NCI-H1694 (cell line): ENCODE results near the gene CLN6.
"Not testable (repeated sequence)": the region's sequence is repeated elsewhere in the genome, so short reads cannot be mapped to it uniquely, and the experiment has no call there.

Source experiments
- DNase-seq: peaks from one replicate; lab custom pipeline; 2025; lab: John Stamatoyannopoulos, UW

The CLN6 gene

DNA sequence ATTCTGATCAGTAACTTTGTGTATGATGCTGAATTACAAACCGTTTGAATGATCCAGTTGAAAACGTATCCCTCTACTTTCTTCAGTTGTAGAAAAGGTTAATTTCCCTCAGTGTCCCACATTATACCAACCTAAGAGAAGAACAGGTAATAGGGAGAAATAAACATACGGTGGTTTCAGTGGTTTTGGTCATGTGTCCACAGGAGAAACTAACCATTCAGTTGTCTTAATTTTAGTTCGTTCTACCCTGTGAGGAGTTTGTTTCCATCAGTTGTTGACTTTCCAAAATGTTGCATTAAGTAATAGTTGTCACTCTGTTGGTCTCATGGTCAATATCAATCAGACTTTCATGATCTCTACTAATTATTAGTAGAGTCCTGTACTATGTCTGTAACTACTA is 39.5 kb downstream of the CLN6 start:
- no peak for DNase-seq

- DNase-seq, result no peak
These were observed 40.9 kb downstream of the CLN6 start for GRCh38 chr15:68188647-68189046.

DNA sequence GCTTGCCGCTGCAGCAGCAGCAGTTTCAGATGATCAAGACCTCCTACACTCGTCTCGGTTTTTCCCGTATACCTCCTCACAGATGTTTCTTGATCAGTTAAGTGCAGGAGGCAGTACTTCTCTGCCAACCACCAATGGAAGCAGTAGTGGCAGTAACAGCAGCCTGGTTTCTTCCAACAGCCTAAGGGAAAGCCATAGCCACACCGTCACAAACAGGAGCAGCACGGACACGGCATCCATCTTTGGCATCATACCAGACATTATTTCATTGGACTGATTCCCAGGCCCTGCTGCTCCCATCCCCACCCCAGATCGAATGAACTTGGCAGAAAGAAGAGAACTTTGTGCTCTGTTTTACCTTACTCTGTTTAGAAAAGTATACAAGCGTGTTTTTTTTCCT is 42.0 kb downstream of the CLN6 start:
- peak; percentile 64 for DNase-seq

GRCh38 chr15:68186671-68187397 is 42.7 kb downstream of the CLN6 start:
- DNase-seq, result no peak

DNA sequence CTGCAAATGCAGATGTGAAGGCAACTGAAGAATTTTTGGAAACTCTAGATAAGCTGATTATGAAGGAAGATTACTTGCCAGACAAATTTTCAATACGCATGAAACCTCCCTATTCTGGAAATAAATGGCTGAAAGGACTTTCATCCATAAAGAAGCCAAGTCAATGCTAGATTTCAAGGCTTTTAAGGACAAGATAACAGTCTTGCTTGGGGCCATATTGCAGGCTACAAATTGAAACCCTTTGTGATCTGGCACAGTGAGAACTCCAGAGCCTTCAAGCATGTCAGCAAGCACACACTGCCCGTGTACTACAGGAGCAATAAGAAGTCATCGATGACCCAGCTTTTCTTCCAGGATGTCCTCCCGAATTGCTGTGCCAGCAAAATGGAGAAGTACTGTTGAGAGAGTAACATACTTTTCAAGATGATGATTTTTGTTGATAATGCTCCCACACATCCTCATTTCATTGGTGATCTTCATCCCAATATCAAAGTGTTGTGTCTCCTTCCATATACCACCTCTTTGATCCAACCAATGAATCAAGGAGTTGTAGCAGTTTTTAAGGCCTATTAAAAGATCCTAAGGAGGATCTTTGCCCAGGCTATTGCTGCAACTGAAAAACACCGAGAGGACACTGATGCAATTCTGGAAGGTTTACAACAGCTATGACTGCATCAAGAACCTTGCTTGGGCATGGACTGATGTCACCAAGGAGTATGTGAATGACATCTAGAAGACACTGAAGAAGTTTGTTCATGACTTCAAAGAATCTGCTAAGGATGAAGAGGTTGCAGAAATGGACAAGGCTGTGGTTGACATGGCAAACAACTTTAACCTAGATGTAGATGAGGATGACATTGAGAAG is 44.7 kb downstream of the CLN6 start:
- no peak for DNase-seq

DNA sequence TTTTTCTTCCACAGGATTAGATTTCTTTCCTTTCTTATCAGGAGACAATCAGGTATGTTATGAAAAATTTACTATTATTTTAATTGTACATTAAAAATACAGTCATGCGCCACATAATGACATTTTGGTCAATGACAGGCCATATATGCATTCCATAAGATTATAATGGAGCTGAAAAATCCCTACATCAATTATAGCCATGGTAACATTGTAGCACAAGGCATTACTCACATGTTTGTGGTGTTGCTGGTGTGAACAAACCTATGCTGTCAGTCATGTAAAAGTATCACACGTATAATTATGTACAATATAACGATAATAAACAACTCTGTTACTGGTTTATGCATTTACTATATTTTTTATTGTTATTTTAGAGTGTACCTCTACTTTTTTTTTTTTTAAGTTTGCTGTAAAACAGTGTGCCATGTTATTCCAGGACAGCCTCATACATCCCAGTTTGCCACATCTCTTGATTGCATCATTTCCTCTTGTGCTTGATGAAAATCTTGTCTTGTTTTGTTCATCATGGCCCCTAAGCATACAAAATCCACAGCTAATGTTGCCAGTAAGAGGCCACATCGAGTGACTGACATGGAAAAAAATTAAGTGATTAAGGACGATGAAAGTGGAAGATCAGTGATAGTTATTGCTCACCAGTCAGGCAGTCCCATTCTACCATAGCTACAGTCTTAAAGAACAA is 45.8 kb downstream of the CLN6 start:
- no peak for DNase-seq

- DNase-seq, result no peak
These were observed 51.8 kb downstream of the CLN6 start for GRCh38 chr15:68177742-68178141.

DNA sequence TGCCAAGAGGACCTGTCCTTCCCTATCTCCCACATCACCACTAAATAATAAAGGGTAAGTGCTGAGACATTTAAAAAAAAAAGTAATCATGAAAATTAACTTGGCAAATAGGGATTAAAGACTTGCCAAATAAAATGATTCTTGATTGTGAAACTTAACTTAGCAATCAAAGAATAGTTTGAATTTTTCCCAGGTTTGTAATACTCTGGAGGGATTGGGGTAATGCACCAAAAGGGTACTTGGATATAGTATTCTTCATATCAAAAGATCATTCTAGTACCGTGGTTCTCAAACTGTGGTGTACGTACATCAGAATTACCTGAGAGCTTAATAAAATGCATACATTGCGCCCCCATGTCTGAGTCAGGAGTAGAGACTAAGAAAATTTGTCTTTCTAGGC is 52.9 kb downstream of the CLN6 start:
- DNase-seq, result no peak

DNA sequence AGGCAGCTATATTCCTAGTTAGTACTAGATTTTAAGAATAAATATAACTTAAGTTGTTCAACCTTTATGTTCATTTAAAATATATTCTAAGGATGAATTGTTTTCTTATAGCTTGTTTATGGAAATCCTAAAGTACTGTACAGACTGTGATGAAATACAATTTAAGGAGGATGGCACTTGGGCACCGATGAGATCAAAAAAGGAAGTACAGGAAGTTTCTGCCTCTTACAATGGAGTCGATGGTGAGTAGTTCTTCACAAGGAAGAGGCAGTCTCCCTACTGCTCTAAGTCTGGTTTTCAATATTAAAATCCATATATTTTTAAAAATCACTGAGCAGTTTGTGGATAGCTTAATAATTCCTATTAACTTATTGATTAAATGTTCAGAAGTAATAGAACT is 54.0 kb downstream of the CLN6 start:
- DNase-seq, result no peak

GRCh38 chr15:68173119-68173518 is 56.4 kb downstream of the CLN6 start:
- DNase-seq, result no peak

DNA sequence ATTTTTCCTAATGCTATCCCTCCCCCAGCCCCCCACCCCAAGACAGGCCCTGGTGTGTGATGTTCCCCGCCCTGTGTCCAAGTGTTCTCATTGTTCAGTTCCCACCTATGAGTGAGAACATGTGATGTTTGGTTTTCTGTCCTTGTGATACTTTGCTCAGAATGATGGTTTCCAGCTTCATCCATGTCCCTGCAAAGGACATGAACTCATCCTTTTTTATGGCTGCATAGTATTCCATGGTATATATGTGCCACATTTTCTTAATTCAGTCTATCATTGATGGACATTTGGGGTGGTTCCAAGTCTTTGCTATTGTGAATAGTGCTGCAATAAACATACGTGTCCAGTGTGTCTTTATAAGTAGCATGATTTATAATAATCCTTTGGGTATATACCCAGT is 57.5 kb downstream of the CLN6 start:
- DNase-seq, result not testable (repeated sequence)

DNA sequence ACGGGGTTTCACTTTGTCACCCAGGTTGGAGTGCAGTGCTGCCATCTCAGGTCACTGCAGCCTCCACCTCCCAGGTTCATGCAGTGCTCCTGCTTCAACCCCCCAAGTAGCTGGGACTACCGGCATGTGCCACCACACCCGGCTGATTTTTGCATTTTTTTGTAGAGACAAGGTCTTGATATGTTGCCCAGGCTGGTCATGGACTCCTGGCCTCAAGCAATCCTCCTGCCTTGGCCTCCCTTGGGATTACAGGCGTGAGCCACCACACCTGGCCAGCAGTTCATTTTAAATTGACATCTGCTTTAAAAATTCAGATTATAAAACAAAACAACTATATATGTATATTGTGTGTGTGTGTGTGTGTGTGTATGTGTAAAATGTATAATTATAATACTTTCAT is 62.7 kb downstream of the CLN6 start:
- DNase-seq, result no peak

DNA sequence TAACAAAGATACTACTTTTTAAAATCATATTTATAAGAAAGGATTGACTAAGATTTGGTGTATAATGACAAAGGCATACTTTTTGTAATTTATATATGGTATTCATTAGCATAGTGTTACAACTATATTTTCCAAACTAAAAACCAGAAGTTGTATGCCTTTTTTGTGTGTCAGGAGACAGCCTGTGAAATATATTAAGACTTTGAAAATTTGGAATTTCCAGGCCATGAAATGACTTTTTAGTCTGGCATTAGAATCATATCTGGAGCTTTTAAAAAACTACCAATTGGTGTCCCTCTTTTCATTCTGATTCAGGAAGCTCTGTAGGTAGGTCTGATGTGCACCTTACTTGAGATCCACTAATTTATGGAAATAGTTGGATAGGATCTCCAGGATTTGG is 66.3 kb downstream of the CLN6 start:
- no peak for DNase-seq

- DNase-seq, result no peak
These were observed 71.4 kb downstream of the CLN6 start for GRCh38 chr15:68158046-68158628.

GRCh38 chr15:68157074-68157473 is 72.5 kb downstream of the CLN6 start:
- no peak for DNase-seq
